Activated T-cell treated with anti-CD3 and anti-CD28 coated beads, Interleukin-2, amount 50 U/mL, for 1 hour (primary cell): ENCODE results near the gene ST7.

Source experiments
- DNase-seq: peaks from one replicate; pipeline ENCODE4 v3.0.0-alpha.2; 2020

ST7 gene

DNA sequence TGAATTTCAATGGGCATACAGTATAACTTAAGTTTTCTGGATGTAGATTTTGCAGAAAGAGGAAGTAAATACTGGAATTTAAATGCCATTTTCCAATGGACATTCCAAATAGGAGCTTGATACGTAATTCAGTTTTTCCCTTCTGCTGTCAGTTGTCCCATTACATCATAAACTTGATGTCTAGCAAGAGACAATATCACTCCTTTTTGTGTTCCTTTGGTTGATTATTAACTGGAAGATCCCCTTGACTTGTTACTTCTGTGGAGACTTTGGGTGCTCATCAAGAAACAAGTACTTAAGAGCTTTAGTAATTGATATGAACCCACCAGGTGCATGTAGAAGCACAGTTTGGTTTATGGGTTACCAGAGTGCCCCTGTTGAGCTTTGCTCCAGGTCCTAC, 116.1 kb downstream of the ST7 start:
- no peak for DNase-seq

DNA sequence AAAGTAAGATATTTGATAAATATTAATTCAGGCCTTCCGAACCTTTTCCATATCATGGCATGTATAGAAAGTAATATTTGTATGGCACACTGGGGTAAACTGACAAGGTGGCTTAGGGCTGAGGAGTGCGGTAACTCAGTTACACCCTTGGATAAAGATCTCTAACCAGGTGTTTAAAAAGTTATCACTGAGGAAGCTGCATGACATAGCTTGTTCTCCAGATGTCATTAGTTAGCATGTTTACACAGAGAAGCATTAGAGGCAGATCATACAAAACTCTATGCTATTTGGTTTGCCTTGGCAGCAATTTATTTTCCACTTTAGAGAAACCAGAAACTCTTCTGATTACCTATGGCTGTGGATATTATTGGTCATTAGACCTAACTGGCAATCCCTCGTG, 118.2 kb downstream of the ST7 start:
- DNase-seq: no peak

DNA sequence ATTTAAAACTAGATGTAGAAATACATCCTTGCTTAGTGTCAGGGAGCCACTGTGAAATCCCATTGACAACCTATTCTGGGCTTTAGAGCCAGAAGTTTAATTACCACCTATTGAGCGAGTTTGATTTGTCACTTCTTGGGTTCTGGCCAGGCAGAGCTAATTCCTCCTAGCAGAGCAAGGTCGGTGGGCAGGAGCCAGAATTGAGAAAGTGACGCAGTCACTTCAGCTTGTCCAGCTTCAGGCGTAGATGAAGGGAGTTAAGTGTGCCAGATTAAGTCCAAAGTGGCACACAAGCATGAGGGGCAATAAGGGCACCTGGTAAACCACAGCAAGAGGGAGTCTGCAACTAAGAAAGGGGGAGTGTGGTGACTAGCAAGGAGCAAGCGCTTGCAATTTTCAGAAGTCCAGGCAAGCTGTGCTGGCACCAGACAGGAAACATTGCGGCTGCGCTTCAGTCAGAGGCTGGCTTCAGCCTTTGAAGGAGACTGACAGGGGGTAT, 119.4 kb downstream of the ST7 start:
- no peak for DNase-seq

DNA sequence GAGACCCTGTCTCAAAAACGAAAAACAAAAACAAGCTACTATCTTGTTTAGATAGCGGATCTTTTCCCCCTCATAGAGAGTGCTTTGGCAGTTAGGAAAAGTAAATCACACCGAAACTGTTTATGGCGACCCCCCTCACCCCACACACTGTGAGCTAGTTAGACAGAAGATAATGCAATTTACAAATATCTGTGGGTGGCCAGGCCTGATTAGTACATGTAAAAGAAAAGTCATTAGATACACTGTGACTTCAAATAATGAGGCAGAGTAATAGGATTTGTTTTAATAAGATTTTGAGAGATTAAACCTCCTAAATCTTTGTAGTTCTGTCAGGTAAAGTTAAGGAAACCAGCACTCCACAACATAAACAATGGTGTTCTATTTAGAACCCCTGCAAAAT, 121.1 kb downstream of the ST7 start:
- no peak for DNase-seq

DNA sequence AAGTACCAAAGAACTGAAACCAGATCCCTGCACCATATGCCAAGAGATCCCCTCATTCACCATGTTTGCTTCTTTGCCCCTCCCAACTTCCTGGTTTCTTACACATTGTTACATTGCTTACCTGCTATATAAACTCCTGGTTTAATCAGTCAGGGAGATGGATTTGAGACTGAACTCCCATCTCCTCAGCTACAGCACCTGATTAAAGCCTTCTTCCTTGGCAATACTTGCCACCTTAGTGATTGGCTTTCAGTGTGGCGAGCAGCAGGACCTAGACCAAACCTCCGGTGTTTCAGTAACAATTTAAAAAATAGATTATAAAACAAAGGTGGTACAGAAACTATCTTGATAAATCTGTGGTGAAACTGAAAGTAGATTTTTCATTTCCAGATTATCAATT, 122.6 kb downstream of the ST7 start:
- no peak for DNase-seq

DNA sequence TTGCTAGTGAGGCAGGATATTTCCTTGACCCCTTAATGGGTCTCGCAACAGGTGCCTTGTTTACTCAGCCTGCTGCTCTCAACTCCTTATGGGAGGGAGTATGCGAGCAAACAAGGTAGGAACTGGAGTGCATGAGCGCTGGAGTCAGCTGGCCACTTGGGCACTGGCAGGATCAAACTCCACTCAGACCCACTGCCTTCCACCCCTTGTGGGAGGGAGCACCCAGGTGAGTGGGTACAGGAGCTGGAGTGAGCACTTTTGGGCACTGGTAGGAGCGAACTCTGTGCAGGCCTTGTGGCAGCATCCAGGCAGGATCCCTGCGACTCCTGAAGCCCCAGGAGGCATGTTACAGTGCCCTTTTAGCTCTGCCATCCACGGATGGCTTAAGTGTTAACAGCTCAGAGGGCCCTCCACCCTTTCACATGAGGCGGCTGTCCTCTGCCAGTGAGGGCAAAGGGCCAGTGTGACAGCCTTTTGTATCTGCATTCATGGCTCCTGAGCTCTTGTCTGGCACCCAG, 123.2 kb downstream of the ST7 start:
- no peak for DNase-seq

DNA sequence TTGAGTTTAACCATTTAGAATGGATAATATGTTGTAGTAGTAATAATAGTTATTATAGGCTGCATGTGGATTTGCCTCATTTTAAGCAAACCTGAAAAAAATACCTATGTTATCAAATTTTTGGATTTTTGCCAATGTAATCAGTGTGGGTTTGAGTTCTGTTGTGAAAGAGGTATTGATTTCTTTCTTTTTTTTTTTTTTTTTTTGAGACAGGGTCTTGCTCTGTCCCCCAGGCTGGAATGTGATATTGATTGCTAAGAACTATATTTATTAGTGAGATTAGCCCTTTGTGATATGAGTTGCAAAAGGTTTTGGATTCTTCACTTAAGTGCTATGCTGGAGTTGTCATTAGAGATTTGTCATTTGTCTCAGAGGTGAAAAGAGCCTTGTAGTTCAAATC, 124.4 kb downstream of the ST7 start:
- no peak for DNase-seq

DNA sequence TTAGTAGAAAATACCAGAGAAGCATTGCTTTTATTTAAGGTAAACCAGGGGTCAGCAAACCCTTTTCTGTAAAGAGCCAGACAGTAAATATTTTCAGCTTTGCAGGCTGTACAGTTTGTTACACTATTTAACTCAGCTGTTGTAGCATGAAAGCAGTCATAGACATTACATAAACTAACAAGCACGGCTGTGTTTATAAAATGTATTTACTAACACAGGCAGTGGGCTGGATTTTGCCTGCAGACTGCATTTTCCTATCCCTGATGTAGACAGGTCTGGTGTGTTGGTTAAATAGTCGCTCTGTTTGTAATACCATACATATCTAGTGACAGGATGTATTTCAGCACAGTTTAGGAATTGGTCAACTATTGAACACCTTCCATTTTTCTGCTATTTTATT, 129.3 kb downstream of the ST7 start:
- no peak for DNase-seq

DNA sequence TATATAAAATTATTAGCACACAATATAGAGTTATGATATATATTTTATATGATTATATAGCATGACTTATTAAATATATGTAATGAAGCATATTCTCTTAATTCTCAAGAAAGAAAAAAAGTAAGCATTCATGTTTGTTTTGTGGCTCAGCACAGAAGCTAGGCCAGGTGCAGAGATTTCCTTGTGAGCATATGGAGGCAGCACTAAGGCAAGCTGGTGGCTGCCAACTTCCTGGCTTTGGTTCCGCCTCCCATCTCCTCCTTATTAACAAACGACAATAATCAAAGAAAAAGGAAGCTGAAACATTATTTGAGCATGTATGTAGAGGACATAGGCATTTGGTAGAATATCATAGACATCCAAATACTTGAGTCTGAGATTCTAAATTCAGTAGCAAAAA, 130.3 kb downstream of the ST7 start:
- no peak for DNase-seq

DNA sequence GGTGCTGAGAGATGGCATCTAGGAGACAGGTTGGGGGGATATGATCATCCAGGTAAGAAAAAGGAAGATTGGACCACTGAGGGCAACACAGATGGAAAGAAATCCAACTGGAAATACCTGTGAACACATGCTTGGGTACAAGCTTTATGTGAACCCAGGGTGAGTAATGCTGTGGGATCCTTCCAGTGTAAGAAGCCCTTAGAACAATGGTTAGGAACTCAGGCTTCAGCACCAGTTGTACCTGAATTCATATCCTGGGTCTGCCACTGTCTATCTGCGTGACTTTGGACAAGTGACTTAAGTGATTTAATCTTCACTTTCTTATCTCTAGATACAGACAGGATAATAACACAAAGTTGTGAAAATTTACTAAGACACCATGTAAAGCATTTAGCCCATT, 131.0 kb downstream of the ST7 start:
- no peak for DNase-seq

DNA sequence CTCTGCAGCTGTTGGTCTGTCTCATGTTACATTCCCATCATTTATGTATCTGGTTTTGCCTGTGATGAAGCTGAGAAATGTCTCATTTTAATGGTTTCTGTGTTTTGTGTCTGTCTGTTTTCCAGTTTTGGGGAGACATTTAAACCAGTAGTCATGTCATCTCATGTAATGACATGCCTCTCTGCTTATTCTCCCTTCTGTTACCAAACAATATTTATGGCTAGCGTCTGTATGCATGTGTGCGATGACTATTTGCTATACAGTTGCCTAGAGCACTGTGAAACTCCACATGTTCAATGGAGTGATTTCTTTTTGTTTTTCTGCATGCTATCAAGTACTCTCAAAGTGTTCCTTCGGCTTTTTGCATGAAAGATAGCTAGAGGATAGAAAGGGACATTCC, 132.0 kb downstream of the ST7 start:
- no peak for DNase-seq

DNA sequence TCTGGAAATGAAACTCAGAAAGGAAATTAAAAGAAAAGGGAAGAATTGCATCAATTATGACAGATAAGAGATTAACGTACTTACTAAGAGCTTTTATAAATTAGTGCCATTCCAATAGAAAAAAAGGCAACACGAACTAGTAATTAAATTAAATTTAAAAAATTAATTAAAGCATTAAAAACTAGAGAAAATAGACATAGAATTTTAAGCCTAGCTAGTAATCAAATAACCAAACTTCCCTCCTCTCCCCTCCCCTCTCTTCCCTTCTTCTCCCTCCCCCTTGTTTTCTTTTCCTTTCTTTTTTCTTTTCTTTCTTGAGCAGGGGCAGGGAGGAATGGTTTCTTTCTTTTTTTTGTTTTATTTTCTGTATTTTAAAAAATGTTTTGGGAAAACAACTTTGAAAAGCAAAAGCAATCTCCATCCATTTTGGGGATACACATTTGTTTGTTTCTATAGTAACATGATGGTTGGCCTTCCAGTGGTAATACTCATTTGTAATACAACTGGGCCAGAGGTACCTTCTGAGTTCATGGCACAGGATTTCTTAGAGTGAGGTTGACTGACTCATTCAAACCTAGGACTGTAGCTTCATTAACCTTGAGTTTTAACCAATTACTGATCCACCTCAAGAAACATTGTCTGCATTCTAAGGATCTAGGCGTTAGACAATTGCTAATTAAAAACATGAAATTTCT, 132.6 kb downstream of the ST7 start:
- no peak for DNase-seq

DNA sequence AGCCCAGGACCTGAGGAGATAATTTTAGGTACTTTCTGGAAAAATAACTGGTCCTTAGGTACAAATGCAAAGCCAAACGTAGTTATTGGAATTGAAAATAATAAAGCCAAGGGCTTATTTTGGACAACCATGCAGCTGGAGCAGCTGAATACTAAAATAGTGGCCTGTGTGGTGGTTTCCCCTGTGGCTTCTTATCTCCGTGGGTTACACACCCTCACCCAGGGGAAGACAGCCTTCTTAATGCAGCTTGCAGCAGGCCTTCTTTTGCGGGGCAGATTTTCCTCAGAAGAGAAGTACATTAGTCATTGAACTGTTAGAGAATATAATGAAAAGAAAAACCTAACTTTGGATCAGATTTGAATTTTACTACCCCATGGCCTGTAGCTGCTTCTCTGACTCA, 133.5 kb downstream of the ST7 start:
- no peak for DNase-seq

DNA sequence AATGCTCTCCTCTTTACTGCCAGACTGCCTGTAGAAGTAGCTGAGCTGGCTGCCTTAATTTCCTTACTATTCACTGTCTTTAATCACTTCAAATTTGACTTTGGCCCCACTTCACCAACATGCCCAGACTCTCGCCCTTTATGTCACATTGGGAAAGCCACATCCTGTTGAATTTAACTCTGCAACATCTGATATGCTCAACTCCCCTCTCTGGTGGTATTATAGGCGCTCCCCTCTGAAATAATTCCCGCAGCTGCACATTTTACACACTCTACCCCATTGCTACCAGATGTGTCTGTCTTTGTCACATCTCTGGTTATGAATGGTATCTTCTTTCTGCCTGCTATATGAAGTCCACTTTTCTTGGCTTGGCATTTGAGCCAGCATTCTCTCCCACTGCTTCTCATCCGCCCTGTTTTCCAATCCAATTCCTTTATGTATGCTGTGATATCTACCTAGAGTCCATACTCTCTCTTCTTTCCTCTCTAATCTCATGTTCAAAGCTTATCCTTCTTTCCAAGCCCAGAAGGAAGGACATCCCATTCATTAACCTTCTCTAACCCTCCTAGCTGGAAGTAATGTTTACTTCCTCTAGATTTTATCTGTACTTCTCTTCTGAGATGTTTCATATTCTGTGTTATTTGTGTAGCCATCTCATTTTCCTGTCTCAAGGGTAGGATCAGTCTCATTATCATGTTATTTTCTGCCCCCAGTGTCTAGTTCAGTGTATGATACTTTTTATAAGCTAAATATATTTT, 134.5 kb downstream of the ST7 start:
- DNase-seq: no peak

DNA sequence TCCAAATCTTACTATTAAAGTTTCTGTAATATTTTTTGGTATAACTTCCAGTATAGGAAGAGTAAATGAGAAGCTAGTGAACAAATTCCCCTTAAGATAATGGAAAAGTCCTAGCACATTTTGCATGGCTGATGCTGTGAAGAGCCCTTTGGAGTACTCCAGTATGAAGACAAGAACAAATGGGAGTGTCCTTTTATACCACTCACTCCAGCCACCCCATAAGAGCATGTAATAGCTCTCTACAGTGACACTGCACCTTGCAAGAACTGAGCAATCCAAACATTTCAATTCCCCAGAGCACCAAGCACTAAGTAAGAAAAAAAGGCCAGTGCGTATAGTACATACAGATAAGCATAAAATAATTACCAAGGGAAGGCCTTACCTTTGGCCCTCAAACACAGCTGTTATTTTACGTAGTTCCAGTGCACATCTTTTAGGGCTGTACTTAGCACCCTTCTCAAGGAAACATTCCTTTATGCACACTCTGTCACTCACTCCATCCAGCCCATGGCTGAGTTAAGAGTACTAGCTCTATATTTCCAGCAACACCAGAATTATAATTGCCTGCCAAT, 135.4 kb downstream of the ST7 start:
- no peak for DNase-seq

DNA sequence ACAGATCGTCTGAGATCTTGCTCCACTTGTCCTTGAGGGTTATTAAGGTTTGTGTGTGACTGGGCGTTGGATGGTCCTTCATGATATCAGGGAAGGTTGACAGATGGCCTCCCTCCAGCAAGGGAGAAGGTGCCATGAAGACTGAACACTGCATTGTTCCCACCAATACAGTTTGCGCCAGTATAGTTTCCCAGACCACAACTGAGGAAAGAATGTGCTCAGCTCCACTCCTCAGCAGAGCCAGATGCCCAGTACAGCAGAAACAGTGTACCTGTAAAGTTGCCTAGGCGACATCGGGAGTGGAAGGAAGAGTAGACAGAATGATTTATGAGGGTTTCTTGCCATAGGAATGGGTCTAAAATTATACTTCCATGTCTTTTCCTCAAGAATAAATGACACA, 137.5 kb downstream of the ST7 start:
- no peak for DNase-seq

DNA sequence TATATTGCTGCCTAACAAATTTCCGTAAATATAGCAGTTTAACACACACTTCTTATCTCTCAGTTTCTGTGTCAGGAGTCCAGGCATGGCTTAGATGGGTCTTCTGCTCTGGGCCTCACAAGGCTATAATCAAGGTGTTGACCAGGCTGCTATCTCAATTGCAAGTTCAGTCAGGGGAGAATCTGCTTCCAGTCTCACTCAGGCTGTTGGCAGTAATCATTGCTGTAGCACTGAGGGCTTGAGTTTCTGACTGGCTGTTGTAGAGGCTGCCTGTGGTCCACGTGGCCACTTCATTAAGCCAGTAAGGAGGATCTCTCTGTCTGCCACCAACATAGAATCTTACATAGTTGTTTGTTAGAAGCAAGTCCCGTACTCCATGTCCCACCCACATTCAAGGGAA, 138.4 kb downstream of the ST7 start:
- no peak for DNase-seq

DNA sequence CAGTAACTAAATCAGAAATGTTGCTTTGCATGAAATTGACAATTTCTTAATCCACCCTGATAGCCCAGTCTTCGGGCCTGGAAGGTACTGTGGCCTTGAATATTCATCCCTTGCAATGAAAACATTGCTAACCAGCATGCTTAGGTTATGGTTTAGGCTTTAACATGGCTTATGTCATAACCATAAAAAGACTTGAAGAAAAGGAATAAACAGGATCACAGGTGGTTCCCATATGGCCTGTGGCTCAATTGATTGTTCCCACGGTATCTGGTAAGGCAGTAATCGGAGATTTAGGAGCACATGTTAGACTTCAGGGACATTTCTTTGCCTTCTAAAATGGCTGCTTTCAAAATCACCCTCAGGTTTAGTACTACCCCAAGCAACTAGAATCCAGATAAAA, 139.5 kb downstream of the ST7 start:
- no peak for DNase-seq

DNA sequence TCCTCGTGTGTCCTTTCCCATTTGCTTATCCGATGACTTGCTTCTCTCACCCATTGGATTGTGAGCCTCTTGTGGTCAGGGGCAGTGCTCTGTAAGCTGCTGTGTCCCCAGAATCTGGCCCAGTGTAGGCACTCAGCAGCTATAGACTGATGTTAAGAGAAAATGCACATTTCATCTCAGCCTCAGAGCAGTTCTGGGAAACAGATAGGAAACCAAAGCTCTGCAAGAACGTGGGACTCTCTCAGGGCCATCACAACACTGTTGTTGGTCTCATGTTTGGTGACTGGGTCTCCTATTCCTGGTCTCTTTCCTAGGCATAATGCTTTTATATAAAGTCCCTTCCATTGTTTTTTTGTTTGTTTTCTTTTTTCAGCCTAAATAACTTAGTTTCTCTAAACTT, 141.2 kb downstream of the ST7 start:
- DNase-seq: no peak

DNA sequence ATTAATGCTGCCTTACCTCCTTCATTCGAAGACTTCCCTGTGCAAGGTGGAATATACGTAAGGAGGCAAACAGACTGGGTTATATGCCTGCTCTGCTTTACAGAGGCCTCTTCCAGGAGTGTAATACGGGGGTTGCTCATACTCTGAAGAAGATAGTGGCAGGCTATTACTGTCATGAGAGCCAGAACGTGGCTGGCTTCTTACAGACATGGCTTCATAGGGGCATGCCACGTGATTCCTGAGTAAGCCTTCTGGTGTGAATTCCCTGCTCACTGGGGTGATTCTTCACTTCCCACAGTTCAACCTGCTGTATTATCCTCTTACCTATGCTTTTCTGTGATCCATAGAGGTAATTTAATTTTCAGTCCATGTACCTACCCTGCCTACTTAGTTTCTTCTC, 141.8 kb downstream of the ST7 start:
- DNase-seq: no peak

DNA sequence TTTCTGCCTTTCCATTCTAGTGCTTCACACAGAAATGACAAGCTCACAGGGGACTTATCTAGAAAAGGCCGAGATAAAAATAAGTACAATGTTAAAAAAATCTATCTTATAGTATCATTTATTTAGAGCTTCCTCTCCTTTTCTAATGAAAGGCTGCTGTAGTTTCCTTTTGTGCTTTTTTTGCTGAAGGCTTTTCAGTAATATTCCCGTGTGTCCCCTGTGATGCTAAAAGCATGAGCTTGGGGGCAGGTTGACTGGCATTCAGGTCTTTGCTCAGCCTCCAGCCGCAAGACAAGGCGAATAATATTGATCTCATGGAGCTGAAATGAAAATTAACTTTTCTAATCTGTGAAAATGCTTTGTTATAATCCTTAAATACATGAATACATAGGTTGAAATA, 143.0 kb downstream of the ST7 start:
- DNase-seq: no peak

DNA sequence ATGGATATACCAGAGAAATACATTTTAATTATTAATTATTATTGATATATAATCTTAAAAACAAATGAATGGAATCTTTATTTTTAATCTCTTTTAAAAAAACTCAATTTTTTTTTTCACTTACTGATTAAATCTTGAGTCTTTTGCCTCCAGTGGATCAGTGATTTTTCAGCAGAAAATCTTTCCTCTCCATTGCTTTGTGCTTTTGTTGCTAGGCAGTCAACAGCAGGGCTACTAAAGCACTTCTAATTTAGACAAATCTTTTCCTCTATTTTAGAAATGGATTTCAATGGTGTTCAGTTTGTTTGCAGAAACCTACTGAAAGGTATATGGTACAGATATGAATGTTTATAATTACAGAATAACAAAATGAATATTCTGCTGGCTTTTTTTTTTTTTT, 143.6 kb downstream of the ST7 start:
- DNase-seq: no peak

DNA sequence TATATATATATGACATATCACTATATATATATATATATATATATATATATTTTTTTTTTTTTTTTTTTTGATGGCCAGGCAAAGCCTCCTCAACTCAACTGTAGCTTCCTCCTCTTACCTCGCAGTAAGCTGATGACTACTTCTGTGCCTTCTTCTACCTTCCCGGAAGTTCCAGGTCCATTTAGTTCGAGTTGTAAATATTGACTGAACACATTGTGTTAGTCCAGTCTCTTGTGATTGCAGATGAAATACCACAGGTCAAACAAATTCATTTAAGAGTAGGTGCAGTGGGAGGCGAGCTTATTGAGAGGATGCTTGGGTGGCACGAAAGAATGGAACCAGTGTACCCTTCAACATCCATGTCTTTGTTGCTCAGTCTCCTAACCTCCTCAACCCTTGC, 144.6 kb downstream of the ST7 start:
- DNase-seq: no peak

DNA sequence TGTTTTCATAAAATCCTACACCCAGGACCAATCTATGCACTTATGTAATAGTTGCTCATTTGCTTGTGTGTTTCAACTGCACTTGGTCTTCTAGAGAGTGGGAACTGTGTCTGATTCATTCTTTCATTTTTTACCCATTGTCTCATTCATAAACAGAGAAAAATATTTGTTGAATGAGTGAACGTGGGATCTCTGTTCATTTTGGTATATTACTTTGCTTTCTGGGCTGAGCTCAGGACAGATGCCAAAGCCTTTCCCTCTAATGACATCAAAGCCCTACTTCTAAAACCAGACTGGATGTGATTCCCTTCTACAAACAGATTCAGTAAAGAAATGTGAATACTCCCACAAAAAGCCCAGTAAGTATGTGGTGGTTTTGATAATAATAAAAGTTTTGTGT, 145.2 kb downstream of the ST7 start:
- no peak for DNase-seq
